VCaP (cell line): Measurements from ENCODE around the gene PLCL2.

Source experiments
- H3K27ac ChIP-seq: fragments of 450-650 bp; 2 replicates; pipeline ENCODE4 v1.5.1; 2017
- CTCF ChIP-seq: fragments of 450-650 bp; conservative IDR thresholded peaks from 2 replicates; pipeline ENCODE4 v1.5.1; 2017; ENCODE audit warnings: mild to moderate bottlenecking, moderate library complexity

PLCL2 gene

GRCh38 chr3:16887130-16887529, 2.4 kb downstream of the PLCL2 start:
- H3K27ac ChIP-seq = no peak overlapping the region
- TF ChIP-seq CTCF = no peak

GRCh38 chr3:16888356-16888755, 3.6 kb downstream of the PLCL2 start:
- no peak for TF ChIP-seq CTCF
- H3K27ac ChIP-seq = no peak overlapping the region

GRCh38 chr3:16888785-16889607, 4.2 kb downstream of the PLCL2 start:
- no peak overlapping the region for H3K27ac ChIP-seq
- TF ChIP-seq CTCF = no peak

GRCh38 chr3:16890597-16891333, 6.0 kb downstream of the PLCL2 start:
- H3K27ac ChIP-seq = no peak overlapping the region
- TF ChIP-seq CTCF = no peak

- TF ChIP-seq CTCF = no peak
- no peak overlapping the region for H3K27ac ChIP-seq
These were observed 9.0 kb downstream of the PLCL2 start for GRCh38 chr3:16893618-16894200.

GRCh38 chr3:16896094-16896627, 11.4 kb downstream of the PLCL2 start:
- H3K27ac ChIP-seq = peak overlapping the region; percentile 73
- TF ChIP-seq CTCF = no peak

GRCh38 chr3:16896820-16897219, 12.1 kb downstream of the PLCL2 start:
- no peak for TF ChIP-seq CTCF
- H3K27ac ChIP-seq = peak overlapping the region; percentile 73
